ENCODE data around the gene NPHP1. TPM values are rescaled to one million over a fixed set of nuclear protein-coding genes. Genes with fewer than 3 reads are reported as not detected.

Gene NPHP1
- total RNA-seq, 6 experiments from 2014 or later = 5.5 to 8.7 (median 6.3) TPM

DNA sequence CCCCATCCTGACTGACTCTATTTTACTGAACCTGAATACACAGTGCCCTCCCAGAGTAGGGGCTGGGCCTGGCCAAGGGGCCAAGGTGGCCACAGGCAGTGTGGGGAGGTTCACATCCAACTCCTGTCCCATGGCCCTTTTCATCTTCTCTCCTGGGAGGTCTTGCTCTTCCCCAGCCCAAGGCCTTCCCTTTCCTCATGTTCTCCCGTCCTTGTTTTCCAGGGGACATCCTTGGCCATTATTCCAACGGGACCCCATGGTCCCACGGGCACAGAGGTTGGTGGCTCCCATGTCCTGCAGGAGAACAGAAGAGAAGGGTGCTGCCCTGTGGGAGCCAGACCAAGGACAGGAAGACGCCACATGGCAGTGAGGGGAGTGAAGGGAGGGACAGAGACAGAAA, 99.6 kb downstream of the NPHP1 start:
- Mint-ChIP-seq H3K27ac (peak overlapping the region; percentile 93), H3K27me3 (ENCODE audit: insufficient read depth) (no peaks in the 10 kb centered on the region), H3K9me3 (peaks cover 4% of the 10 kb centered on the region; the same call in 1 of the 2 replicates), H3K4me1 (ENCODE audit: low read depth) (peaks cover 86% of the 10 kb centered on the region), H3K4me3 (peak overlapping the region; percentile 49), H3K36me3 (ENCODE audit: low read depth) (peaks cover 16% of the 10 kb centered on the region)
- DNase-seq = no peak
- TF ChIP-seq, protein P1, sequence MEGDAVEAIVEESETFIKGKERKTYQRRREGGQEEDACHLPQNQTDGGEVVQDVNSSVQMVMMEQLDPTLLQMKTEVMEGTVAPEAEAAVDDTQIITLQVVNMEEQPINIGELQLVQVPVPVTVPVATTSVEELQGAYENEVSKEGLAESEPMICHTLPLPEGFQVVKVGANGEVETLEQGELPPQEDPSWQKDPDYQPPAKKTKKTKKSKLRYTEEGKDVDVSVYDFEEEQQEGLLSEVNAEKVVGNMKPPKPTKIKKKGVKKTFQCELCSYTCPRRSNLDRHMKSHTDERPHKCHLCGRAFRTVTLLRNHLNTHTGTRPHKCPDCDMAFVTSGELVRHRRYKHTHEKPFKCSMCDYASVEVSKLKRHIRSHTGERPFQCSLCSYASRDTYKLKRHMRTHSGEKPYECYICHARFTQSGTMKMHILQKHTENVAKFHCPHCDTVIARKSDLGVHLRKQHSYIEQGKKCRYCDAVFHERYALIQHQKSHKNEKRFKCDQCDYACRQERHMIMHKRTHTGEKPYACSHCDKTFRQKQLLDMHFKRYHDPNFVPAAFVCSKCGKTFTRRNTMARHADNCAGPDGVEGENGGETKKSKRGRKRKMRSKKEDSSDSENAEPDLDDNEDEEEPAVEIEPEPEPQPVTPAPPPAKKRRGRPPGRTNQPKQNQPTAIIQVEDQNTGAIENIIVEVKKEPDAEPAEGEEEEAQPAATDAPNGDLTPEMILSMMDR (IDR thresholded peaks at IDR 0.05) = no peak

- Mint-ChIP-seq H3K36me3 (ENCODE audit: low read depth) (peaks cover 11% of the 10 kb centered on the region), H3K4me3 (no peak overlapping the region), H3K4me1 (ENCODE audit: low read depth) (peaks cover 94% of the 10 kb centered on the region), H3K27me3 (ENCODE audit: insufficient read depth) (no peaks in the 10 kb centered on the region; the same call in 1 of the 2 replicates), H3K9me3 (no peaks in the 10 kb centered on the region), H3K27ac (peak overlapping the region; percentile 93)
- TF ChIP-seq, protein P1 (IDR thresholded peaks at IDR 0.05) = no peak
- no peak for DNase-seq
Observed at GRCh38 chr2:110104025-110104771, 100.6 kb downstream of the NPHP1 start.

GRCh38 chr2:110103061-110103961, 101.5 kb downstream of the NPHP1 start:
- Mint-ChIP-seq H3K36me3 (ENCODE audit: low read depth) (peaks cover 12% of the 10 kb centered on the region), H3K27me3 (ENCODE audit: insufficient read depth) (no peaks in the 10 kb centered on the region; the same call in none of the 2 replicates), H3K27ac (peak overlapping the region; percentile 98), H3K4me1 (ENCODE audit: low read depth) (peaks cover 86% of the 10 kb centered on the region), H3K4me3 (no peak overlapping the region), H3K9me3 (no peaks in the 10 kb centered on the region)
- TF ChIP-seq, protein P1 (IDR thresholded peaks at IDR 0.05) = no peak
- no peak for DNase-seq

DNA sequence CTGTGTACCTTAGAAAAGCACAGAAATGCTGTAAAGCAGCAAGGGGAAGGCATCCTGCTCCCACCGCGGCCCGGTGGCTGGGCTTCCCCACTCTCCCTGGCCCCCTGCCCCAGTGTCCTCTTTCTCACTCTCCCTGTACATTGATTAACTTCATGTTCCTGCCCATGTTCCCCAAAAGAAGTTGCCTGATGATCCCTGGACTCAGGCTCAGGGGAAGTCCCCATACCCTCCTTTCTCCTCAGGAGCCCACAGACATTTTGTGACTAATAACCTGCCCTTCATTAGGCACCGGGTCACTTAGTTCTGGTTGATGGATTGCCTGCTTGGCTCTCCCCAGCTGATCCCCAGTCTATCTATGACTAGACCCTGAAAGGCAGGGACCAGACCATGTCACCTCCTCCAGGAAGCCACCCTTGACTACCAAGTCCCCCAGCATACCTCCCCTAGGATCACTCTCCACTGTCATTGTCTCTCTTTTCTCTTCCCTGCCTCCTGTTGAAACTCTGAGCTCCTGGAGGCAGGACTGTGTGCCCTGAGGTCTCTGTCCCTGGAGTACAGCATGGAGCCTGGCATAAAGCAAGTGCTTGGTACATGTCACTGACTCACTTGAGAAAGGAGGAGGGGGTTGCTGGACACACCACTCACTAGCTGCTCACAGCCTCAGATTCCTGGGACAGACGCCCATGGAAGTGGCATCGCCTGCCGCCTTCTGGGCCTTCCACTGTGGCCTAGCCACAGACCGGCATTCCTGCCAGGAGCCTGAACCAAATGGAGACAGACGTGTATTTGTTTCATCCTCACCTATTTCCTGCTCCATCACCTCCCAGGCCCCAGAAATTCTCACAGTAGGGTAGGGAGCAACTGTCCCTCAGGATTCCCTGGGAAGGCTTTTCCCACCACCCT, 102.7 kb downstream of the NPHP1 start:
- H3K27ac Mint-ChIP-seq = peak overlapping the region; percentile 98
- no peaks in the 10 kb centered on the region for H3K9me3 Mint-ChIP-seq
- TF ChIP-seq, protein P1 (IDR thresholded peaks at IDR 0.05) = no peak
- no peaks in the 10 kb centered on the region; the same call in none of the 2 replicates for H3K27me3 Mint-ChIP-seq (ENCODE audit: insufficient read depth)
- no peak for DNase-seq
- peaks cover 74% of the 10 kb centered on the region for H3K4me1 Mint-ChIP-seq (ENCODE audit: low read depth)
- peak overlapping the region; percentile 63 for H3K4me3 Mint-ChIP-seq
- H3K36me3 Mint-ChIP-seq (ENCODE audit: low read depth) = peaks cover 12% of the 10 kb centered on the region
